ENCODE data around the gene PNISR. TPM values are rescaled to one million over a fixed set of nuclear protein-coding genes. Genes with fewer than 3 reads are reported as not detected.
A peak's percentile ranks its signal among the peaks of the same experiment; 100 is the strongest.

The PNISR gene
- total and polyA plus RNA-seq, 2 experiments from 2014 or later, result 80.8 to 88.7 TPM

- H4K20me1 ChIP-seq (ENCODE audit: insufficient read depth, poor library complexity, severe bottlenecking), result no peaks in the 10 kb centered on the region
- H3K4me2 ChIP-seq, result no peak overlapping the region
- no peak for DNase-seq (ENCODE audit: low spot score)
- H3K79me2 ChIP-seq, result no peaks in the 10 kb centered on the region
- H3K27ac ChIP-seq, result no peak overlapping the region
- H3K9me2 ChIP-seq (replicated peaks; ENCODE audit: insufficient read depth), result no peaks in the 10 kb centered on the region
- WGBS (ENCODE audit: low lambda C conversion rate, missing lambda C conversion rate), result 70% methylated on average over 1 of the region's 1 CpG
- no peaks in the 10 kb centered on the region for H3K9me3 ChIP-seq (ENCODE audit: low read depth)
- no peaks in the 10 kb centered on the region for H3K4me1 ChIP-seq (ENCODE audit: insufficient read depth)
- H3K4me3 ChIP-seq, result no peak overlapping the region
- no peaks in the 10 kb centered on the region for H3K36me3 ChIP-seq (replicated peaks; ENCODE audit: insufficient read depth, low read depth)
- H3K27me3 ChIP-seq, result peaks cover 9% of the 10 kb centered on the region
- no peak overlapping the region for H2AFZ ChIP-seq
- TF ChIP-seq CTCF (IDR thresholded peaks at IDR 0.05; ENCODE audit: poor library complexity) (no peak), EZH2phosphoT487 (IDR thresholded peaks at IDR 0.05; ENCODE audit: low read depth, severe bottlenecking, unreplicated experiment) (no peak), EZH2 (IDR thresholded peaks at IDR 0.05; ENCODE audit: borderline replicate concordance) (no peak)
Measured at GRCh38 chr6:99359800-99360199, 65.3 kb downstream of the PNISR start.

- DNase-seq (ENCODE audit: low spot score), result no peak
- WGBS (ENCODE audit: low lambda C conversion rate, missing lambda C conversion rate), result 72% methylated on average over 1 of the region's 1 CpG
- Histone ChIP-seq H2AFZ (no peak overlapping the region), H3K9me2 (replicated peaks; ENCODE audit: insufficient read depth) (no peaks in the 10 kb centered on the region), H3K27ac (no peak overlapping the region), H3K27me3 (peaks cover 12% of the 10 kb centered on the region), H4K20me1 (ENCODE audit: insufficient read depth, poor library complexity, severe bottlenecking) (no peaks in the 10 kb centered on the region), H3K9me3 (ENCODE audit: low read depth) (no peaks in the 10 kb centered on the region), H3K36me3 (replicated peaks; ENCODE audit: insufficient read depth, low read depth) (no peaks in the 10 kb centered on the region), H3K4me2 (no peak overlapping the region), H3K4me1 (ENCODE audit: insufficient read depth) (no peaks in the 10 kb centered on the region), H3K4me3 (no peak overlapping the region), H3K79me2 (no peaks in the 10 kb centered on the region)
- TF ChIP-seq EZH2phosphoT487 (IDR thresholded peaks at IDR 0.05; ENCODE audit: low read depth, severe bottlenecking, unreplicated experiment) (no peak), CTCF (IDR thresholded peaks at IDR 0.05; ENCODE audit: poor library complexity) (no peak), EZH2 (IDR thresholded peaks at IDR 0.05; ENCODE audit: borderline replicate concordance) (no peak)
Measured at GRCh38 chr6:99356641-99357040, 68.5 kb downstream of the PNISR start.

GRCh38 chr6:99354983-99355382, 70.1 kb downstream of the PNISR start:
- Histone ChIP-seq H3K9me2 (replicated peaks; ENCODE audit: insufficient read depth) (no peaks in the 10 kb centered on the region), H3K27me3 (peaks cover 12% of the 10 kb centered on the region), H3K27ac (no peak overlapping the region), H3K4me1 (ENCODE audit: insufficient read depth) (no peaks in the 10 kb centered on the region), H3K79me2 (no peaks in the 10 kb centered on the region), H4K20me1 (ENCODE audit: insufficient read depth, poor library complexity, severe bottlenecking) (no peaks in the 10 kb centered on the region), H3K4me3 (no peak overlapping the region), H3K36me3 (replicated peaks; ENCODE audit: insufficient read depth, low read depth) (no peaks in the 10 kb centered on the region), H3K9me3 (ENCODE audit: low read depth) (no peaks in the 10 kb centered on the region), H2AFZ (no peak overlapping the region), H3K4me2 (no peak overlapping the region)
- DNase-seq (ENCODE audit: low spot score), result no peak
- WGBS (ENCODE audit: low lambda C conversion rate, missing lambda C conversion rate), result 68% methylated on average over 4 of the region's 4 CpGs
- TF ChIP-seq CTCF (IDR thresholded peaks at IDR 0.05; ENCODE audit: poor library complexity) (no peak), EZH2 (IDR thresholded peaks at IDR 0.05; ENCODE audit: borderline replicate concordance) (no peak), EZH2phosphoT487 (IDR thresholded peaks at IDR 0.05; ENCODE audit: low read depth, severe bottlenecking, unreplicated experiment) (no peak)

GRCh38 chr6:99353126-99353525, 72.0 kb downstream of the PNISR start:
- no peak overlapping the region for H3K4me3 ChIP-seq
- no peaks in the 10 kb centered on the region for H3K36me3 ChIP-seq (replicated peaks; ENCODE audit: insufficient read depth, low read depth)
- no peak overlapping the region for H3K4me2 ChIP-seq
- H3K9me2 ChIP-seq (replicated peaks; ENCODE audit: insufficient read depth), result no peaks in the 10 kb centered on the region
- no peaks in the 10 kb centered on the region for H3K9me3 ChIP-seq (ENCODE audit: low read depth)
- H2AFZ ChIP-seq, result no peak overlapping the region
- H3K27me3 ChIP-seq, result peaks cover 12% of the 10 kb centered on the region
- no peaks in the 10 kb centered on the region for H3K4me1 ChIP-seq (ENCODE audit: insufficient read depth)
- TF ChIP-seq EZH2phosphoT487 (IDR thresholded peaks at IDR 0.05; ENCODE audit: low read depth, severe bottlenecking, unreplicated experiment) (no peak), CTCF (IDR thresholded peaks at IDR 0.05; ENCODE audit: poor library complexity) (no peak), EZH2 (IDR thresholded peaks at IDR 0.05; ENCODE audit: borderline replicate concordance) (no peak)
- no peaks in the 10 kb centered on the region for H4K20me1 ChIP-seq (ENCODE audit: insufficient read depth, poor library complexity, severe bottlenecking)
- 80% methylated on average over 9 of the region's 9 CpGs for WGBS (ENCODE audit: low lambda C conversion rate, missing lambda C conversion rate)
- no peaks in the 10 kb centered on the region for H3K79me2 ChIP-seq
- no peak overlapping the region for H3K27ac ChIP-seq
- peak; percentile 33 for DNase-seq (ENCODE audit: low spot score)

Data from hepatocyte (in vitro differentiated cells).